Measurements from ENCODE around the gene KIRREL3. TPM values are rescaled to one million over a fixed set of nuclear protein-coding genes. Genes with fewer than 3 reads are reported as not detected.

Gene KIRREL3
- total and polyA plus RNA-seq, 2 of the 8 experiments (the other 6 are each of a cell fraction or from before 2014, with no cell fraction given) = 0.29 to 0.32 TPM

GRCh38 chr11:126973051-126973450 lies 27.5 kb downstream of the KIRREL3 start:
- Histone ChIP-seq H3K4me1 (replicated peaks in 1 of 4; ENCODE audit: control insufficient read depth in 3 of 4, insufficient read depth in 4 of 4, low read length in 3 of 4) (peaks cover 3 to 12% (median 6%) of the 10 kb centered on the region in 4 experiments; a peak in 5 of 7 replicates), H3K27me3 (replicated peaks in 1 of 4; ENCODE audit: control insufficient read depth in 3 of 4, extremely low read depth in 1 of 4, insufficient read depth in 3 of 4, low read length in 3 of 4) (no peaks in the 10 kb centered on the region), H3K4me2 (ENCODE audit: insufficient read depth in 1 of 2, low read depth in 2 of 2, low read length in 2 of 2) (no peak overlapping the region), H3K56ac (replicated peaks; ENCODE audit: insufficient read length, low read depth, low read length) (no peak overlapping the region), H2AFZ (ENCODE audit: low read length) (no peak overlapping the region), H3K23ac (ENCODE audit: insufficient read length) (no peak overlapping the region), H2BK5ac (ENCODE audit: low read depth, low read length) (no peak overlapping the region), H3K9me3 (ENCODE audit: insufficient read depth in 2 of 2, low read depth in 1 of 2, low read length in 1 of 2) (peaks cover 10% of the 10 kb centered on the region in 2 experiments), H2BK120ac (replicated peaks; ENCODE audit: low read depth, low read length) (no peak overlapping the region), H2BK12ac (ENCODE audit: low read depth, low read length) (no peak overlapping the region), H3K4me3 (ENCODE audit: extremely low read depth in 1 of 4, insufficient read depth in 2 of 4, low read depth in 3 of 4, low read length in 4 of 4) (no peak overlapping the region), H4K91ac (replicated peaks; ENCODE audit: insufficient read length, low read length) (no peak overlapping the region), H3K14ac (ENCODE audit: insufficient read length) (no peak overlapping the region), H3K23me2 (ENCODE audit: low read depth, low read length) (no peaks in the 10 kb centered on the region), H3K27ac (ENCODE audit: low read depth, low read length) (no peak overlapping the region), H3K79me2 (ENCODE audit: control insufficient read depth in 1 of 2, insufficient read depth in 2 of 2, low read length in 2 of 2) (no peaks in the 10 kb centered on the region), H3K9ac (replicated peaks in 1 of 4; ENCODE audit: extremely low read depth in 1 of 4, low read depth in 3 of 4, low read length in 3 of 4) (no peak overlapping the region), H2BK15ac (ENCODE audit: low read length) (no peak overlapping the region), H3K18ac (ENCODE audit: extremely low read depth, low read length) (no peak overlapping the region), H2BK20ac (ENCODE audit: low read length) (no peak overlapping the region), H3K36me3 (ENCODE audit: control insufficient read depth in 2 of 4, insufficient read depth in 4 of 4, low read length in 3 of 4) (no peaks in the 10 kb centered on the region), H4K20me1 (replicated peaks in 1 of 2; ENCODE audit: control insufficient read depth in 1 of 2, insufficient read depth in 2 of 2, low read length in 2 of 2) (no peaks in the 10 kb centered on the region), H4K8ac (ENCODE audit: extremely low read depth, insufficient read depth, low read length) (no peak overlapping the region), H2AK5ac (ENCODE audit: low read depth, low read length) (no peak overlapping the region), H3K79me1 (ENCODE audit: low read depth, low read length) (no peaks in the 10 kb centered on the region), H3K4ac (replicated peaks; ENCODE audit: insufficient read length, low read depth, low read length) (no peak overlapping the region), H4K5ac (ENCODE audit: insufficient read length, low read depth, low read length) (no peak overlapping the region)
- ChIA-PET CTCF (ENCODE audit: partially characterized antibody) (interaction anchor here (1.5 to 6.8 kb wide), 3 partner anchors 16 to 532 kb away, joined by 3 to 94 read pairs (median 5); no protein-coding TSS in a partner anchor), POLR2A (ENCODE audit: partially characterized antibody) (no interaction called here)
- DNase-seq (ENCODE audit: low read depth in 1 of 2, low spot score in 2 of 2) (no peak), FAIRE-seq (no peak)
- WGBS, 2 experiments (ENCODE audit: extremely low coverage in 1 of 2, insufficient coverage in 1 of 2, insufficient read length in 1 of 2, insufficient replicate concordance in 2 of 2, low coverage in 1 of 2, low lambda C conversion rate in 2 of 2, missing lambda C conversion rate in 1 of 2) = 100% methylated on average over 2 of the region's 2 CpGs; no CpG with 5 or more reads in 1 of the 2 experiments
- TF ChIP-seq ASH2L (IDR thresholded peaks at IDR 0.05; ENCODE audit: low read length) (no peak), CEBPB (IDR thresholded peaks at IDR 0.05; ENCODE audit: low read depth, low read length) (no peak), SP4 (IDR thresholded peaks at IDR 0.05; ENCODE audit: low read length) (no peak), NRF1 (IDR thresholded peaks at IDR 0.05; ENCODE audit: low read depth, low read length) (no peak), EZH2 (IDR thresholded peaks at IDR 0.05; ENCODE audit: low read depth, low read length, severe bottlenecking) (no peak), RNF2 (IDR thresholded peaks at IDR 0.05; ENCODE audit: borderline replicate concordance, low read depth, low read length, missing control alignments, poor library complexity, severe bottlenecking) (no peak), MAFK (IDR thresholded peaks at IDR 0.05; ENCODE audit: low read depth, low read length) (no peak), PHF8 (conservative IDR thresholded peaks at IDR 0.05; ENCODE audit: low read depth, low read length) (no peak), POLR2AphosphoS5 (IDR thresholded peaks at IDR 0.05; ENCODE audit: low read depth, low read length) (no peak), CHD1 (IDR thresholded peaks at IDR 0.05; ENCODE audit: low read depth, low read length) (no peak), SAP30 (IDR thresholded peaks at IDR 0.05; ENCODE audit: insufficient read depth, insufficient replicate concordance, low read length) (no peak)
- TF ChIP-seq, protein P1, sequence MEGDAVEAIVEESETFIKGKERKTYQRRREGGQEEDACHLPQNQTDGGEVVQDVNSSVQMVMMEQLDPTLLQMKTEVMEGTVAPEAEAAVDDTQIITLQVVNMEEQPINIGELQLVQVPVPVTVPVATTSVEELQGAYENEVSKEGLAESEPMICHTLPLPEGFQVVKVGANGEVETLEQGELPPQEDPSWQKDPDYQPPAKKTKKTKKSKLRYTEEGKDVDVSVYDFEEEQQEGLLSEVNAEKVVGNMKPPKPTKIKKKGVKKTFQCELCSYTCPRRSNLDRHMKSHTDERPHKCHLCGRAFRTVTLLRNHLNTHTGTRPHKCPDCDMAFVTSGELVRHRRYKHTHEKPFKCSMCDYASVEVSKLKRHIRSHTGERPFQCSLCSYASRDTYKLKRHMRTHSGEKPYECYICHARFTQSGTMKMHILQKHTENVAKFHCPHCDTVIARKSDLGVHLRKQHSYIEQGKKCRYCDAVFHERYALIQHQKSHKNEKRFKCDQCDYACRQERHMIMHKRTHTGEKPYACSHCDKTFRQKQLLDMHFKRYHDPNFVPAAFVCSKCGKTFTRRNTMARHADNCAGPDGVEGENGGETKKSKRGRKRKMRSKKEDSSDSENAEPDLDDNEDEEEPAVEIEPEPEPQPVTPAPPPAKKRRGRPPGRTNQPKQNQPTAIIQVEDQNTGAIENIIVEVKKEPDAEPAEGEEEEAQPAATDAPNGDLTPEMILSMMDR (IDR thresholded peaks at IDR 0.05; ENCODE audit: control extremely low read depth in 1 of 3, insufficient read depth in 1 of 3, low read depth in 1 of 3, low read length in 3 of 3) = no peak

All from H1 (cell line).